Fibroblast of lung (primary cell): ENCODE results near the gene NTPCR. TPM values are rescaled to one million over a fixed set of nuclear protein-coding genes. Genes with fewer than 3 reads are reported as not detected.

Experiments used
- DNase-seq, 2 donors: peaks; one replicate each; pipeline versions ENCODE4 v3.0.0 to v3.0.0-alpha.2; 2010; ENCODE audit warnings: low read depth in 2 of 2
- H2AFZ ChIP-seq: 2 replicates; pipeline ENCODE4 v1.5.1; 2012; ENCODE audit warnings: low read length, control low read depth, inconsistent platforms
- H3K27ac ChIP-seq: 2 replicates; pipeline ENCODE4 v1.5.1; 2011; ENCODE audit warnings: low read length, control low read depth; ENCODE audit not compliant: insufficient read depth
- H3K27me3 ChIP-seq: 2 replicates; pipeline ENCODE4 v1.5.1; 2011; ENCODE audit warnings: mild to moderate bottlenecking, low read length; ENCODE audit not compliant: control insufficient read depth, insufficient read depth
- H3K36me3 ChIP-seq: 2 replicates; pipeline ENCODE4 v1.5.1; 2011; ENCODE audit warnings: low read length; ENCODE audit not compliant: control insufficient read depth, insufficient read depth
- H3K4me1 ChIP-seq: 2 replicates; pipeline ENCODE4 v1.5.1; 2011; ENCODE audit warnings: low read length; ENCODE audit not compliant: control insufficient read depth, insufficient read depth; ENCODE audit errors: extremely low read depth
- H3K4me2 ChIP-seq: 2 replicates; pipeline ENCODE4 v1.5.1; 2011; ENCODE audit warnings: low read length, control low read depth; ENCODE audit not compliant: insufficient read depth; ENCODE audit errors: extremely low read depth
- H3K4me3 ChIP-seq, 4 experiments: fragments of 200-600 bp in 1 of 4; sonication (generic) in 1 of 4; replicated peaks in 1 of 4; 2 replicates each; pipeline ENCODE4 v1.5.1; 2011 to 2016; ENCODE audit warnings: low read length in 4 of 4, low read depth in 3 of 4, mild to moderate bottlenecking in 3 of 4, control low read depth in 2 of 4, inconsistent platforms in 1 of 4, mixed read lengths in 1 of 4; ENCODE audit not compliant: insufficient read depth in 1 of 4; ENCODE audit errors: control extremely low read depth in 1 of 4
- H3K79me2 ChIP-seq: 2 replicates; pipeline ENCODE4 v1.5.1; 2012; ENCODE audit warnings: mild to moderate bottlenecking, low read length, inconsistent platforms; ENCODE audit not compliant: control insufficient read depth, insufficient read depth
- H3K9ac ChIP-seq: 2 replicates; pipeline ENCODE4 v1.5.1; 2011; ENCODE audit warnings: mild to moderate bottlenecking, low read length, control low read depth; ENCODE audit not compliant: insufficient read depth
- H3K9me3 ChIP-seq: 2 replicates; pipeline ENCODE4 v1.5.1; 2012; ENCODE audit warnings: low read depth, low read length; ENCODE audit not compliant: control insufficient read depth, insufficient read depth
- H4K20me1 ChIP-seq: 2 replicates; pipeline ENCODE4 v1.5.1; 2011; ENCODE audit warnings: low read length; ENCODE audit not compliant: control insufficient read depth, insufficient read depth; ENCODE audit errors: extremely low read depth
- CTCF ChIP-seq, 2 donors: IDR thresholded peaks in 1 of 2; conservative IDR thresholded peaks in 1 of 2; 1 replicate in 1 of 2; 2 replicates in 1 of 2; pipeline ENCODE4 v1.5.1; 2011 to 2012; ENCODE audit warnings: low read length in 2 of 2, control low read depth in 1 of 2, inconsistent platforms in 1 of 2, low read depth in 1 of 2, mild to moderate bottlenecking in 1 of 2
- EZH2 ChIP-seq: IDR thresholded peaks from 2 replicates; pipeline ENCODE4 v1.5.1; 2012; ENCODE audit warnings: low read length, control low read depth, mild to moderate bottlenecking; ENCODE audit errors: missing control alignments
- polyA plus RNA-seq, 2 donors: library from polyadenylated mRNA; depleted of rRNA in 1 of 2; stranded (reverse) in 1 of 2; unstranded in 1 of 2; fragments of >200 nt; gene quantifications; 2 replicates each; pipeline ENCODE4 v1.2.1, GENCODE V29; 2011 to 2012; ENCODE audit warnings: missing spikeins in 1 of 2
- total RNA-seq: library from RNA; depleted of rRNA; stranded (reverse); fragments of >200 nt; gene quantifications from 2 replicates; pipeline ENCODE4 v1.2.1, GENCODE V29; 2014

Gene NTPCR
- total and polyA plus RNA-seq, 2 donors (not counting 1 experiment from before 2014, with no cell fraction given) = 23.0 to 27.9 TPM

GRCh38 chr1:233012021-233012420 is 61.6 kb downstream of the NTPCR start:
- no peak for TF ChIP-seq EZH2
- TF ChIP-seq CTCF (conservative IDR thresholded peaks at IDR 0.05 in 1 of 2, IDR thresholded peaks at IDR 0.05 in 1 of 2; ENCODE audit: low read depth in 1 of 2, low read length in 2 of 2) = no peak
- H3K9ac ChIP-seq = no peak overlapping the region

GRCh38 chr1:233015965-233016364 is 65.6 kb downstream of the NTPCR start:
- no peak overlapping the region for H3K4me2 ChIP-seq
- no peak overlapping the region for H3K9ac ChIP-seq
- no peak for DNase-seq
- no peaks in the 10 kb centered on the region for H3K27me3 ChIP-seq
- H3K4me3 ChIP-seq = no peak overlapping the region
- no peak overlapping the region for H2AFZ ChIP-seq
- H3K79me2 ChIP-seq = no peaks in the 10 kb centered on the region
- H4K20me1 ChIP-seq = no peaks in the 10 kb centered on the region
- no peak overlapping the region for H3K27ac ChIP-seq
- no peaks in the 10 kb centered on the region for H3K9me3 ChIP-seq
- H3K4me1 ChIP-seq = no peaks in the 10 kb centered on the region
- no peaks in the 10 kb centered on the region for H3K36me3 ChIP-seq
- TF ChIP-seq EZH2 (no peak), CTCF (conservative IDR thresholded peaks at IDR 0.05 in 1 of 2, IDR thresholded peaks at IDR 0.05 in 1 of 2; ENCODE audit: low read depth in 1 of 2, low read length in 2 of 2) (no peak)

More at GRCh38 chr1:233012021-233012420, 61.6 kb downstream of the NTPCR start:
- Histone ChIP-seq H3K4me3 (no peak overlapping the region), H4K20me1 (no peaks in the 10 kb centered on the region), H3K27me3 (no peaks in the 10 kb centered on the region), H3K27ac (no peak overlapping the region), H2AFZ (no peak overlapping the region), H3K9me3 (no peaks in the 10 kb centered on the region), H3K79me2 (no peaks in the 10 kb centered on the region), H3K4me2 (no peak overlapping the region), H3K36me3 (no peaks in the 10 kb centered on the region), H3K4me1 (peaks cover 3% of the 10 kb centered on the region)
- no peak for DNase-seq

- H4K20me1 ChIP-seq = no peaks in the 10 kb centered on the region
- no peak overlapping the region for H3K4me3 ChIP-seq
- TF ChIP-seq CTCF (conservative IDR thresholded peaks at IDR 0.05 in 1 of 2, IDR thresholded peaks at IDR 0.05 in 1 of 2; ENCODE audit: low read depth in 1 of 2, low read length in 2 of 2) = no peak
- TF ChIP-seq EZH2 = no peak
- H2AFZ ChIP-seq = no peak overlapping the region
- no peaks in the 10 kb centered on the region for H3K4me1 ChIP-seq
- H3K9ac ChIP-seq = no peak overlapping the region
- no peaks in the 10 kb centered on the region for H3K9me3 ChIP-seq
- H3K27ac ChIP-seq = no peak overlapping the region
- no peaks in the 10 kb centered on the region for H3K79me2 ChIP-seq
- H3K36me3 ChIP-seq = no peaks in the 10 kb centered on the region
- no peaks in the 10 kb centered on the region for H3K27me3 ChIP-seq
- H3K4me2 ChIP-seq = no peak overlapping the region
- no peak for DNase-seq
Observed at GRCh38 chr1:233016798-233017197, 66.4 kb downstream of the NTPCR start.
